ENCODE results near the gene SF3B1.

Gene SF3B1

DNA sequence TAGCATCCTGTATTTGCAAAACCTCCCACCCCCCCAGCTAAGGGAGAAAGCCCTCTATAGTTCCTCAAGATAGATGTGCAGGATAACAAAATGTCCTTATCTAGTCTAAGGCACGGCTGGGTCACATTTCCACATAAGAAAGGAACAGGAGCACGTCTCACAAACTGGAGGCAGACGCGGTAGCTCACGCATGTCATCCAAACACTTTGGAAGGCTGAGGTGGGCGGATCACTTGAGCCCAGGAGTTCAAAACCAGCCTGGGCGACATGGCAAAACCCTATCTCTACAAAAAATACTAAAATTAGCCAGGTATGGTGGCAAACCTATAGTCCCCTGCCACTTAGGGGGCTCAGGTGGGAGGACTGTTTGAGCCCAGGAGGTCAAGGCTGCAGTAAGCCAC is 9.3 kb downstream of the SF3B1 start:
- in situ Hi-C loops (cut with MboI; ENCODE audit: low pct_unique_long_range_greater_than_20kb, low sequenced_read_pairs, unreplicated experiment) = no loop called here
- no peak for DNase-seq (ENCODE audit: low spot score)
- TF ChIP-seq, protein P1, sequence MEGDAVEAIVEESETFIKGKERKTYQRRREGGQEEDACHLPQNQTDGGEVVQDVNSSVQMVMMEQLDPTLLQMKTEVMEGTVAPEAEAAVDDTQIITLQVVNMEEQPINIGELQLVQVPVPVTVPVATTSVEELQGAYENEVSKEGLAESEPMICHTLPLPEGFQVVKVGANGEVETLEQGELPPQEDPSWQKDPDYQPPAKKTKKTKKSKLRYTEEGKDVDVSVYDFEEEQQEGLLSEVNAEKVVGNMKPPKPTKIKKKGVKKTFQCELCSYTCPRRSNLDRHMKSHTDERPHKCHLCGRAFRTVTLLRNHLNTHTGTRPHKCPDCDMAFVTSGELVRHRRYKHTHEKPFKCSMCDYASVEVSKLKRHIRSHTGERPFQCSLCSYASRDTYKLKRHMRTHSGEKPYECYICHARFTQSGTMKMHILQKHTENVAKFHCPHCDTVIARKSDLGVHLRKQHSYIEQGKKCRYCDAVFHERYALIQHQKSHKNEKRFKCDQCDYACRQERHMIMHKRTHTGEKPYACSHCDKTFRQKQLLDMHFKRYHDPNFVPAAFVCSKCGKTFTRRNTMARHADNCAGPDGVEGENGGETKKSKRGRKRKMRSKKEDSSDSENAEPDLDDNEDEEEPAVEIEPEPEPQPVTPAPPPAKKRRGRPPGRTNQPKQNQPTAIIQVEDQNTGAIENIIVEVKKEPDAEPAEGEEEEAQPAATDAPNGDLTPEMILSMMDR (IDR thresholded peaks at IDR 0.05; ENCODE audit: extremely low read depth, insufficient read depth, missing control alignments) = no peak

DNA sequence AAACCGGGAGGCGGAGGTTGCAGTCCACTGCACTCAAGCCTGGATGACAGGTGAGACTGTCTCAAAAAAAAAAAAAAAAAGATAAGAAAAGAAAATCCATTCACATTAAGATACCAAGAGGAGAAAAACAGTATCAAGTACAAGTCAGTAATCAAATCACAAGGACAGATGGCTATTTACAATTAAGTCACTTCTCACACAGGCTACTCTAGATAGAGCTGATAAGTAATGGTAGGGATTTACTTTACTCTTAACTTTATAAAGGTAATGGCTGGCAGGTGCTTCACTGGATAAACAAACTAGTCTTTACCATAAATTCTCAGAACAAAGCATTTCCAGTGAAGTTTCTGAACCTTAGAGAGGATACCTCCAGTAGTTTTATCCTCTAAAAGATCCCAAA is 11.5 kb downstream of the SF3B1 start:
- in situ Hi-C loops (cut with MboI; ENCODE audit: low pct_unique_long_range_greater_than_20kb, low sequenced_read_pairs, unreplicated experiment) = no loop called here
- DNase-seq (ENCODE audit: low spot score) = no peak
- TF ChIP-seq, protein P1 (IDR thresholded peaks at IDR 0.05; ENCODE audit: extremely low read depth, insufficient read depth, missing control alignments) = no peak

DNA sequence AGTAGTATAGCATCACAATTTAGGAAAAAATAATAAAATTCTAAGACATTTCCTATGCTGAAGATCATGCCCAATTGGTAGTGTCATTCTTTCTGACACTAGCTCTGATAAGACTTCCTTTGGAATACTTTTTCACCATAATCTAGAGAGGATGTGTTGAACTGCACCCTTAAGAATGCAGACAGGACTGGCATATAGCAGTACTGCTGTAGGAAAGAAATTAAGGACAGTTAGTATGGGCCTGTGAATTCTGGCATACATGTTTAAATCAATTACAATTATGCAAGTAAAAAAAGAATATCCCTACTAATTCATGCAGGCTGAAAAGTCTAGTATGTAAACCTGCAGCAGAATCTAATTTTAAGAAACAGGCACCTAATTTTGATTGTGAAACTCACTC is 15.4 kb downstream of the SF3B1 start:
- in situ Hi-C loops (cut with MboI; ENCODE audit: low pct_unique_long_range_greater_than_20kb, low sequenced_read_pairs, unreplicated experiment) = no loop called here
- TF ChIP-seq, protein P1 (IDR thresholded peaks at IDR 0.05; ENCODE audit: extremely low read depth, insufficient read depth, missing control alignments) = no peak
- DNase-seq (ENCODE audit: low spot score) = no peak

DNA sequence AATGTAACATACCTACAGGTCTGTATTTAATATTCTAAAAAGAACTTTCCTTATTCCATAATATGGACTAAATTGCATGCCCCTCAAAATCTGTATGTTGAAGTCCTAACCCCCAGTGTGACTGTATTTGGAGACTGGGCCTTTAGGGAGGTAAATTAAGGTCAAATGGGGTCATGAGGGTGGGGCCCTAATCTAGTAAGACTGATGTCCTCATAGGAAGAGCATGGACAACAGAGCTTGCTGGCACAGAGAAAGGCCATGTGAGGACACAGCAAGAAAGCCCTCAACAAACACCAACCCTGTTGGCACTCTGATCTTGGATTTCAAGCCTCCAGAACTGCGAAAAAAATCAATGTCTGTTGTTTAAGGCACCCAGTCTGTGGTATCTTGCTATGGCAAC is 18.6 kb downstream of the SF3B1 start:
- in situ Hi-C loops (cut with MboI; ENCODE audit: low pct_unique_long_range_greater_than_20kb, low sequenced_read_pairs, unreplicated experiment) = no loop called here
- no peak for DNase-seq (ENCODE audit: low spot score)
- TF ChIP-seq, protein P1 (IDR thresholded peaks at IDR 0.05; ENCODE audit: extremely low read depth, insufficient read depth, missing control alignments) = no peak

DNA sequence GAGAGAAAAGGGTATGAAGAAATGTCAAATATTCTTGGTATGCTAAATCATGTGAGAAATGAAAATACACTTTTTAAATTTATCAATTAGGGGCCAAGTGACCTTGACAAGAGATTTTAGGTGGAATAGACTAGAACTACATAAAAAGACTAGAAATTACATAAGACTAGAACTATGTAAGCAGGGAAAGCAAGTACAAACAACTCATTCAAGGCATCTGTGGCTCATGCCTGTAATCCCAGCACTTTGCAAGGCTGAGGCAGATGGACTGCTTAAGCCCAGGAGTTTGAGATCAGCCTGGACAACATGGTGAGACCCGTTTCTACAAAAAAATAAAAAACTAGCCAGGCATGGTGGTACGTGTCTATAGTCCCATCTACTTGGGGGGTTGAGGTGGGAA is 20.3 kb downstream of the SF3B1 start:
- TF ChIP-seq, protein P1 (IDR thresholded peaks at IDR 0.05; ENCODE audit: extremely low read depth, insufficient read depth, missing control alignments) = no peak
- in situ Hi-C loops (cut with MboI; ENCODE audit: low pct_unique_long_range_greater_than_20kb, low sequenced_read_pairs, unreplicated experiment) = no loop called here
- DNase-seq (ENCODE audit: low spot score) = no peak

DNA sequence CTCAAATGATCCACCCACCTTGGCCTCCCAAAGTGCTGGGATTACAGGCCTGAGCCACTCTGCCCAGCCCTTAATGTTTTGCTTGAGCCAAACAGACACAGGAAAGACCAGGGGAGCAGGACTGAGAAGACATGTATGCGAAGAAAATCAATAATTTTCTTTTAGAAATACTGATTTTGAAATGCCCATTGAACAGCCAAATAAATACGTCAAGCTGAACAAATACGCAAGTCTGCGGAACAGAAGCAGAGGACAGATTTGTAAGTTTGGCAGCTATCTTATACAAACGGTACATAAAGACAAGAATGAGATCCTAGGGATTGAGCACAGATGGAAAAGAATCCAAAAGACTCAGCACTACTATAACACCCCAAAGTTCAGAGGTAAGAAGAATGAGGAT is 20.8 kb downstream of the SF3B1 start:
- TF ChIP-seq, protein P1 (IDR thresholded peaks at IDR 0.05; ENCODE audit: extremely low read depth, insufficient read depth, missing control alignments) = no peak
- DNase-seq (ENCODE audit: low spot score) = no peak
- in situ Hi-C loops (cut with MboI; ENCODE audit: low pct_unique_long_range_greater_than_20kb, low sequenced_read_pairs, unreplicated experiment) = no loop called here

DNA sequence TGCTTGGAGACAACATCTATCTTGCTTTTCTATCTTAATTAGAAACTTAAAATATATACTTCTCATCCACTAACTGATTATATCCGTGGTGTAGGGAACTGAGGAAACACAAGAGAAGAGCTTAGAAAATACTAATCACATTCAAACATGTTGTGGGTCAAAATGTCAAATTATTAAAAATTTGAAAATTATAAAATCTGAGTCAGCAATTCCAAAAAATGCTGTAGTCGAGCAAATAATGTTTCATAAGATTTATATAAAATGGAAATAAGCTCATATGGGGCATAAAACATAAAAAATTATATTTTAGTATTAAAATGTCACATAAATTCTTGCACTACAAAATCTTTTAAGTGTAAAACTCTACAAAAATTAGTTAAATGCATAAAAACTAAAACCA is 29.2 kb downstream of the SF3B1 start:
- TF ChIP-seq, protein P1 (IDR thresholded peaks at IDR 0.05; ENCODE audit: extremely low read depth, insufficient read depth, missing control alignments) = no peak
- DNase-seq (ENCODE audit: low spot score) = no peak
- in situ Hi-C loops (cut with MboI; ENCODE audit: low pct_unique_long_range_greater_than_20kb, low sequenced_read_pairs, unreplicated experiment) = no loop called here

All from GM13977 (cell line).